Effector CD8-positive, alpha-beta T cell (primary cell): ENCODE measurements around the gene DGKH.
A peak's percentile ranks its signal among the peaks of the same experiment; 100 is the strongest.
"Not testable (repeated sequence)": the region's sequence is repeated elsewhere in the genome, so short reads cannot be mapped to it uniquely, and the experiment has no call there.

Source experiments
- DNase-seq: peaks from one replicate; lab custom pipeline; 2025; lab: John Stamatoyannopoulos, UW

The DGKH gene

GRCh38 chr13:42225051-42225450, 176.6 kb downstream of the DGKH start:
- DNase-seq = no peak

DNA sequence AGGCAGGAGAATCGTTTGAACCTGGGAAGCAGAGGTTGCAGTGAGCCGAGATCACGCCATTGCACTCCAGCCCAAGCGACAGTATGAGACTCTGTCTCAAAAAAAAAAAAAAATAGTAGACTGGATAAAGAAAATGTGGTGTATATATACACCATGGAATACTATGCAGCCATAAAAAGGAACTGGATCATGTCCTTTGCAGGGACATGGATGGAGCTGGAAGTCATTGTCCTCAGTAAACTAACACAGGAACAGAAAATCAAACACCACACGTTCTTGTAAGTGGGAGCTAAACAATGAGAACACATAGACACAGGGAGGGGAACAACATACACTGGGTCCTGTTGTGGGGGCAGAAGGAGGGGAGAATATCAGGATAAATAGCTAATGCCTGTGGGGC, 178.3 kb downstream of the DGKH start:
- not testable (repeated sequence) for DNase-seq

DNA sequence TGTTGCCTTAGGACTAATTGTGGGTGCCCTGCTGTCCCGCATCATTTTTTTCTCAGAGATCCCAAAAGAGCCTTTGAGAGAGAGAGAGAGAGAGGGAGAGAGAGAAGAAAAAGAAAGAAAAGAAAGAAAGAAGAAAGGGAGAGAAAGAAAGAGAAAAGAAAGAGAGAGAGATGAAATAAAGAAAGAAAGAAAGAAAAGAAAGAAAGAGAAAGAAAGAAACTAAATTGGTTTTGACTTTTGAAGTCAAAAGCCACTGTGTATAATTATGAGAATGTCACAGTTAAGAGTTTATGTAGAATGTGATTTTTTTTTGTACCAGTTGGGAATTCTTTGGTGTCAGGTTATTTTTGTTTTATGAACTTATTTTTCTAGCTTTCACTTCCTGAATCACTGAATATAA, 180.1 kb downstream of the DGKH start:
- no peak for DNase-seq

GRCh38 chr13:42229287-42229686, 180.8 kb downstream of the DGKH start:
- no peak for DNase-seq

- no peak for DNase-seq
These were observed 184.2 kb downstream of the DGKH start for GRCh38 chr13:42232671-42233070.

DNA sequence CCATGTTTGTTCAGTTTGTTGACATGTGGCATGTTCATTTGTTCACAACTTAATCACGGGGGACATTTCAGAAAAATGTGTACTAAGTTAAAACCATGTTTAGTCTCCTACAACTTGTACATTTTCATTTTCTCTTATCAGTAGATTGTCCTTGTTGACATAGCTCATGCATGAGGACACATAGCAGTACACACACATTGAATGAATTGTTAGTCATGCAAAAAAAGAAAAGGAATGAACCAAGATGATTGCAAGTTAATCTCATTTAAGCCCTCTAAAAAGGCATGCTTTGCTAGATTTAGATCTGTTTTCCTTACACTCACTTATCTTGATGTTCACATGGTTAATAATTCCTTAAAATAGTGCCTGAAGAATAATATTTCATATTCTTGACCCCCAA, 185.3 kb downstream of the DGKH start:
- DNase-seq = no peak

- no peak for DNase-seq
These were observed 190.7 kb downstream of the DGKH start for GRCh38 chr13:42239161-42239560.

GRCh38 chr13:42239644-42240043, 191.2 kb downstream of the DGKH start:
- DNase-seq = no peak

DNA sequence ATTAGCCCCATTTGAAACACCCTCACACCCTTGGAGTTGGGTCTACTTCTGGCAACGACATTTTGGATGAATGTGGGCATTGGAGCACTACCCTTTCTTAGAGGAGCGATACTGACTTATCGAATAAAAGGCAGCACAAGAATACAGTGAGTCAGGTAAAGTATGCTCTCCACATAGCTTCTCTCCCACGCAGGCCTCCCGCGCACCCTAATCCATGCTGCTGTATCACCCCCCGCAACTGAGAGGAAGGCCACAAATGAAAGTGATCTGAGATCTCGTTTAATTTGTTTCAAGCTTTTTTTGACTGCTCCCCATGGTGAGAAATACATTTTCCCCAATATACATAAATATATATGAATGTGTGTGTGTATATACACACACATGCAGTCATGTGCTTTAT, 198.1 kb downstream of the DGKH start:
- no peak for DNase-seq

DNA sequence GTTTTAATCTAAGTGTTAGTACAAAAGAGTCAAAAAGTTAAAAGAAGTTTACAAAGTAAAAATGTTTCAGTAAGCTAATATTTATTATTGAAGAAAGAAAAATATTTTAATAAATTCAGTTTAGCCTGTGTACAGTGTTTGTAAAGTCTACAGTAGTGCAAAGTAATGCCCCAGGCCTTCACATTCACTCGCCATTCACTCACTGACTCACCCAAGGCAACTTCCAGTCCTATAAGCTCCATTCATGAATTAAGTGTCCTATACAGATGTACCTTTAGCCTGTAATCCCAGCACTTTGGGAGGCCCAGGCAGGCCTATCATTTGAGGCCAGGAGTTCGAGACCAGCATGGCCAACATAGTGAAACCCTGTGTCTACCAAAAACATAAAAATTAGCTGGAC, 199.4 kb downstream of the DGKH start:
- DNase-seq = no peak

GRCh38 chr13:42255886-42256285, 207.4 kb downstream of the DGKH start:
- no peak for DNase-seq

GRCh38 chr13:42258747-42259146, 210.3 kb downstream of the DGKH start:
- DNase-seq = no peak

DNA sequence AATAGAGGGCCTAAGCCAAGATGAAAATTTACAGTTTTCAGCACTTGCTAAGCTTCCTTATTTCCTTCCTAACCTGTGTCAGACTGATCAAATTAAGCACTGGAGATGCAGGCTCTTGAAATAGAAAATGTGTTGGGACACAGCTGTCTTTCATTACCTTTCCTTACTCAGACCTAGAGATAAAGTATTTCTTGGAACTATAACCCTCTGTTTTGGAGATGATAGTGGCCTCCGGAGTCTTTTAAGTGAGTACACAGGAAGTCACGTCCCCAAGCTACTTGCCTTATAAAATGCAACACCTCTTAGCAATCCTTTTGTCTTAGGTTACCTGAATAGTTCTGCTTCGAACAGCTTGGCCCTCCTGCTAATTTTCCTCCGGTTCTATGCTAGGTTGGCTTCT, 211.1 kb downstream of the DGKH start:
- DNase-seq = no peak

- no peak for DNase-seq
These were observed 212.6 kb downstream of the DGKH start for GRCh38 chr13:42260903-42261654.

DNA sequence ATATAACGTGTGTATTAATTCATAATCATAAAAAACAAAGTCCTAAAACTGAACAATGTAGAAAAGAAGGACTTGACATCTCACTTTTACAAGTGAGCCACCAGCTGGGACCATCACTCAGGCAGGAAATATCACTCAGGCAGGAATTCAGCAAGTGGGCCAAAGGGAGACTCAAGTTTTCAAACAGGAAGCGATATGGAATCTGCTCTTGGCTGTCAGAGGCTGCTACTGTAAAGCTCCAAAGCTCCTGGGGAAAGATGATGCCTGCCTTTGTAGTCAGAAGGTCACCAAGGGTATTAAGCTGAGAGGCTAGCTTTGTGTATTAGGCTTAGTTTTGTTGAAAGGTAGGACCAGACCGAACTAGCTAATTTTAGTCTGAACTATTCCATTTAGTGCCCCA, 218.0 kb downstream of the DGKH start:
- DNase-seq = no peak

DNA sequence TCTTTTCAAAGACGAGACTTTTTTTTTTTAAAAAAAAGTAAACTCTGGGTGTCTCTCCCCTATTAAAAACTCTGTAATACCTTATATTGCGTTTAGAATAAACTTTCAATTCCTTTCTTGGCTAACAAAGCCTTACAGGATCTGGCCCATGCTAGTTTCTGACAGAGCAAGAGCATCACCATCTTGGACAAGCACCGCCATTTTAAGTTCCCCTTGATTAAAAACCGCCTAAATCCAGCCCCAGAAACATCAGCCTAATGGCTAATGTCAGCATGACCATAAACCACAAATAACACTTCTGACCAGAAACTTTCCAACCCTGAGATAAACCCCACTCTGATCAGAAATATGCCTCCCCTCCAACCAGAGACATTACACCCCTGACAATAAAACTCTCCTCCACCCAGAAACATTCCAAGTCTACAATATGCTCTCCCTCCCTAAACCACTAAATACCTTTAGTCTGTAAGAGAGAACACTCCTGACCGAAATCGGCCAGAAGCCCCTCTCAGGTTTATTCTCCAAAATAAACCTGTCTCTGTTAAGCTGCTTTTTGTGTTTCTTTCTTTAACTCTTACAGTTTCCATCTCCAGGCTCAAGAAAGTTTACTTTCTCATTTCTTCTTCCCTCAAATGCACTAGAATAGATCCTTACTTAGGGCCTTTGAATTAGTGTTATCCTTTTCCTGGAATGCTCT, 221.9 kb downstream of the DGKH start:
- DNase-seq = no peak

- no peak for DNase-seq
These were observed 222.4 kb downstream of the DGKH start for GRCh38 chr13:42270857-42271215.

GRCh38 chr13:42271337-42272114, 223.1 kb downstream of the DGKH start:
- peak; percentile 91 for DNase-seq

GRCh38 chr13:42272115-42272803, 223.8 kb downstream of the DGKH start, which contains the start of gene AKAP11:
Gene AKAP11, plus strand, starts transcription at chr13:42272152. Its CDS starts 14,197 bp downstream, at chr13:42286349.
- peak; percentile 34 for DNase-seq

GRCh38 chr13:42272804-42273175, 224.3 kb downstream of the DGKH start:
- no peak for DNase-seq

- DNase-seq = no peak
These were observed 226.1 kb downstream of the DGKH start for GRCh38 chr13:42274386-42275097.

GRCh38 chr13:42275098-42275471, 226.6 kb downstream of the DGKH start:
- DNase-seq = no peak
